Type B pancreatic cell (in vitro differentiated cells): Measurements from ENCODE around the gene FMO2. TPM values are rescaled to one million over a fixed set of nuclear protein-coding genes. Genes with fewer than 3 reads are reported as not detected.

Experiments used
- DNase-seq: peaks from one replicate; pipeline ENCODE4 v3.0.0; 2021; ENCODE audit warnings: mixed read lengths; ENCODE audit not compliant: unreplicated experiment; ENCODE audit errors: extremely low spot score
- H3K27ac Mint-ChIP-seq: 2 replicates; pipeline ENCODE4 v1.8.0; 2021; ENCODE audit warnings: mild to moderate bottlenecking, mixed read lengths
- H3K27me3 Mint-ChIP-seq: 2 replicates; pipeline ENCODE4 v1.8.0; 2021; ENCODE audit warnings: mixed read lengths
- H3K36me3 Mint-ChIP-seq: 2 replicates; pipeline ENCODE4 v1.8.0; 2021; ENCODE audit warnings: mixed read lengths
- H3K4me1 Mint-ChIP-seq: one replicate; pipeline ENCODE4 v1.8.0; 2021; ENCODE audit warnings: mixed read lengths; ENCODE audit not compliant: unreplicated experiment
- H3K4me3 Mint-ChIP-seq: 2 replicates; pipeline ENCODE4 v1.8.0; 2021; ENCODE audit warnings: mild to moderate bottlenecking, mixed read lengths
- H3K9me3 Mint-ChIP-seq: 2 replicates; pipeline ENCODE4 v1.8.0; 2021; ENCODE audit warnings: mixed read lengths
- CTCF ChIP-seq: fragments of 200-600 bp; sonication (generic); conservative IDR thresholded peaks from 2 replicates; pipeline ENCODE4 v1.5.0; 2021; ENCODE audit warnings: antibody characterized with exemption, mild to moderate bottlenecking
- total RNA-seq: library from RNA; stranded (reverse); gene quantifications from 2 replicates; pipeline ENCODE4 v1.2.1, GENCODE V29; 2021; ENCODE audit warnings: low replicate concordance

The FMO2 gene
- total RNA-seq, 1 donor from 2014 or later = 0.60 TPM

GRCh38 chr1:171256940-171257606 is 72.0 kb downstream of the FMO2 start:
- Mint-ChIP-seq H3K4me3 (no peak overlapping the region), H3K4me1 (peaks cover 28% of the 10 kb centered on the region)

GRCh38 chr1:171257607-171258076 is 72.5 kb downstream of the FMO2 start:
- TF ChIP-seq CTCF = no peak
- peaks cover 28% of the 10 kb centered on the region for H3K4me1 Mint-ChIP-seq
- no peak for DNase-seq
- no peaks in the 10 kb centered on the region for H3K9me3 Mint-ChIP-seq
- peaks cover 18% of the 10 kb centered on the region for H3K27me3 Mint-ChIP-seq
- no peak overlapping the region for H3K4me3 Mint-ChIP-seq
- no peaks in the 10 kb centered on the region for H3K36me3 Mint-ChIP-seq
- H3K27ac Mint-ChIP-seq = no peak overlapping the region

More at GRCh38 chr1:171256940-171257606, 72.0 kb downstream of the FMO2 start:
- DNase-seq = no peak
- no peak overlapping the region for H3K27ac Mint-ChIP-seq
- H3K36me3 Mint-ChIP-seq = no peaks in the 10 kb centered on the region
- H3K9me3 Mint-ChIP-seq = no peaks in the 10 kb centered on the region
- H3K27me3 Mint-ChIP-seq = peaks cover 22% of the 10 kb centered on the region
- TF ChIP-seq CTCF = no peak

GRCh38 chr1:171258429-171258828 is 73.3 kb downstream of the FMO2 start:
- no peak for TF ChIP-seq CTCF
- Mint-ChIP-seq H3K4me3 (no peak overlapping the region), H3K27me3 (peaks cover 12% of the 10 kb centered on the region)

GRCh38 chr1:171258943-171259342 is 73.8 kb downstream of the FMO2 start:
- Mint-ChIP-seq H3K9me3 (no peaks in the 10 kb centered on the region), H3K36me3 (no peaks in the 10 kb centered on the region), H3K4me1 (peaks cover 37% of the 10 kb centered on the region), H3K27ac (no peak overlapping the region), H3K4me3 (no peak overlapping the region), H3K27me3 (peaks cover 12% of the 10 kb centered on the region)
- DNase-seq = no peak
- no peak for TF ChIP-seq CTCF

More at GRCh38 chr1:171258429-171258828, 73.3 kb downstream of the FMO2 start:
- Mint-ChIP-seq H3K27ac (no peak overlapping the region), H3K4me1 (peaks cover 32% of the 10 kb centered on the region), H3K9me3 (no peaks in the 10 kb centered on the region), H3K36me3 (no peaks in the 10 kb centered on the region)
- no peak for DNase-seq

Other genes starting within 250 kb of the FMO2 start
- not detected in 2 replicates for gene MROH9, start 249.8 kb upstream of the FMO2 start, total RNA-seq
- 0.56 TPM in 1 of 2 replicates, not detected in the other for gene FMO3, start 94.4 kb upstream of the FMO2 start, total RNA-seq
- gene FMO1, start 63.2 kb downstream of the FMO2 start, total RNA-seq = 0.74 and 1.8 TPM in 2 replicates
- gene FMO4, start 128.9 kb downstream of the FMO2 start, total RNA-seq = 1.6 and 2.5 TPM in 2 replicates